Stimulated activated CD4-positive, alpha-beta T cell treated with anti-CD3 and anti-CD28 coated beads, TNF-alpha, amount 100 ng/mL, for 1 hour (primary cell): ENCODE results near the gene PROS1.
"Not testable (repeated sequence)": the region's sequence is repeated elsewhere in the genome, so short reads cannot be mapped to it uniquely, and the experiment has no call there.

Source experiments
- DNase-seq, 3 donors: peaks; one replicate each; pipeline ENCODE4 v3.0.0-alpha.2; 2020; ENCODE audit warnings: low read depth in 3 of 3, low spot score in 1 of 3

The PROS1 gene

DNA sequence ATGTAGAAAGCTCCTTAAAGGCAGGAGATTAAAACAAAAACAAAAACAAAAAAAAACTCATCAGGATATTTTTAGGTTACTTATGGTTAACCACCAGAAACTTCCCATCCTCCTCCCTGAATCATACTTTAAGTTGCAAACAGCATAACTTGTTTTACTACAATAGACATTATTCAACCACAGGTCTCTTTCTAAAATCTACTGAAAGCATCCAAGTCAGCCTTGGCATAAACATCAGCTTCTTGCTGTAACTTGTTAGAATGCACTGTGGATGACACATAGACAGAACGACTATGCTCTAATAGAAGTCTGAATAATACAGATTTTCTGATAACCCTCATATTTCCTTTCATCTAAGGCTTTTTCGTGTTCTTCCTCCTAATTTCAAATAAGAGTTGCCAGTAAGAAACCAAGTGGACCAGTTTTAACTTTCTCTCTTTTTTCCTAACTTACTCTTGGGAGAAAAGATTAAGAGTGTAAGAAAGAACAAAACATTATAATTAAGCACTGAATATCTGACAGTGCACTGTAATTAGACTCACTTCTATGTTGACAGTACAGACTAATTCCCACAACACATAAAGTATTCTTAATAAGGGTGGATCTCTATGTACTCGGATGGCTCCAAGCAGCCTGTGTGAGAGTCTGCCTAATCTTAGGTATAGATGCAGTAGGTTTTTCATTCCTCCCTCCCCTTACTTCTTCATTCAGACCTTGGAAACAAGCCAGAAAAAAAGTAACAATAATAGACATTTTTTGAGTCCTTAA, 95.3 kb downstream of the PROS1 start:
- not testable (repeated sequence) for DNase-seq

DNA sequence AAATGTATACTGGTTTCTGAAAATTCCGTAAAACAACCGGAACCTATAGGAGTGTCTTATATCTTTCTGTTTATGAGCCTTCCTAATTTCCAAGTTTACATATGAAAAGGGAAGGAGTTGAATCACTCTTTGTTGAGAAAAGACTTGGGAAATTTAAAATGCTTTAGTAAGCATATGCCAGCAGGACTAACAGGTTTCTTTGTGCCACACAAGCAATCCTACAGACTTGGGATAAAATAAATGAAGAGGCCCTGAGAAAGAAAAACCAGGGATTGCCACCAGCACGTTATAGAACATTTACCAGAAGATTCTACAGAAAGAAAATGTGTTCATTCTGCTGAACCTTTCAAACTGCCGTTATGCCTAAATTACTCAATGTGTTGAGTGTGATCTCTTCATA, 96.3 kb downstream of the PROS1 start:
- not testable (repeated sequence) for DNase-seq

GRCh38 chr3:93873412-93873811, 100.3 kb downstream of the PROS1 start:
- not testable (repeated sequence) for DNase-seq

GRCh38 chr3:93867425-93867824, 106.3 kb downstream of the PROS1 start:
- DNase-seq: no peak

DNA sequence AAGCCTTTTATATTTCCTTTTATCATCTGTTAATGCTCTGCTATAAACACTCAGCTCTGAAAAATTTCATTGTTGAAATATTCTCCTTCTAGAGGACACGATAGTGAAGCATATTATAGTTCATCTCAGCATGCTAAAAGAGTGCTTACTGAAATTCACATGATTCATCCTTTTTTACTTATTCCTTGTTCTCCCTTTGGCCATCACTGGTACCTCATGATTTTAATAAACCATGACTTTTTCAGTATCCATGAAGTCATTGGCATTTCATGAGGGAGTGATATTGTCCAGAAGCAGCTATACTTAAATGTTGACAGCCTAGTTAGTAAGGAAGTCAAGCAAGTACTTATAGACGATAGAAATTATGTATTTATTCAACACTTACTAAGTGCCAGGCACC, 112.7 kb downstream of the PROS1 start:
- no peak for DNase-seq

DNA sequence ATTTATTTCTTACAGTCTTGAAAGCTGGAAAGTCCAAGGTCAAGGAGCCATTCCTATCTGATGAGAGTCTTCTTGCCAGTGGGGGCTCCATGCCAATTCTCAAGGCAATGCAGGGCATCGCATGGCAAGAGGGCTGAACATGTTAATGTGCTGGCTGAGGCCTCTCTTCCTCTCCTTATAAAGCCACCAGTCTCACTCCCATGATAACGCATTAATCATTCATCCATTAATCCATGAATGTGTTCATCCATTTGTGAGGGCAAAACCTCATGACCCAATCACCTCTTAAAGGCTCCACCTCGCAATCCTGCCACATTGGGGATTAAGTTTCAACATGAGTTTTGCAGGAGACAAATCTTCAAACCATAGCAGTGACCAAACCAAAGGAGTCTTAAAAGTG, 118.3 kb downstream of the PROS1 start:
- no peak for DNase-seq

DNA sequence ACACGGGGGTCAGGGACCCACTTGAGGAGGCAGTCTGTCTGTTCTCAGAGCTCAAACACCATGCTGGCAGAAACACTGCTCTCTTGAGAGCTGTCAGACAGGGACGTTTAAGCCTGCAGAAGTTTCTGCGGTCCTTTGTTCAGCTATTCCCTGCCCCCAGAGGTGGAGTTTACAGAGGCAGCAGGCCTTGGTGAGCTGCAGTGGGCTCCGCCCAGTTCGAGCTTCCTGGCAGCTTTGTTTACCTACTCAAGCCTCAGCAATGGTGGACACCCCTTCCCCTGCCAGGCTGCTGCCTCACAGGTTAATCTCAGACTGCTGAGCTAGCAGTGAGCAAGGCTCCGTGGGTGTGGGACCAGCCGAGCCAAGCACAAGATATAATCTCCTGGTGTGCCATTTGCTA, 121.5 kb downstream of the PROS1 start:
- DNase-seq: not testable (repeated sequence)

DNA sequence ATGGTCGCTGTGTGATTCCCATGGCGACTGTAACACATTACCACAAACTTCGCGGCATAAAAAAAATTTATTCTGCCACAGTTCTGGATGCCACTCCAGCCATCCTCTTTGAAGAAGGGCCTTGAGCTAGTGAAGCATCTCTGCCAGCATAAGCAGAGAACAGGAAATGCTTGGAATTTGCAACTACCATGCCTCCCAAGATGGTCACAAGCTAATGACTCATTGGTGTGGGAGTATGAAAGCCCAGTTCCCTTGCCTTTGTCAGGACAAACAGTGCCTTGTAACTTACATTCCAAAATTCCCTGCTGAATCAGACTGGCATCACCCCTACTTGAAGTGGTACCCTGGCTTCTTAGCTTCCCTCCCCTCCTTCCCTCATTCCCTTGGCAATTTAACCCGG, 129.7 kb downstream of the PROS1 start:
- no peak for DNase-seq

DNA sequence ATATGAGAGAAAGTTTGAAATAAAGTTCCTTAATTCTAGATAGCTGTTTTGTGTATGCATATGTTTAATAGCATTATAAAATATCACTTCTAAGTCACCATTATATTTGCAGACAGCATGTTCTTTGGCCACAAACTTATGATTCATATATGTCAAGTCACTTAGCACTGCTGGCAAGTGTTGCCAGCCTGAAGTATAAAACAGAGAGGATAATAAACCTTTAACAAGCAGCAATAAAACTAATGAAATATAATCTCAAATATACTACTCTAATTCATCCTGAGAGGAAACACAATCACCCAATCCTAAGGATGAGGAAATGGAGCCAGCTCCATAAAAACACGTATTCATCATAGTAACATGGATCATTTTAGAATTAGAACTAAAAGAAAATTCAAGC, 134.5 kb downstream of the PROS1 start:
- not testable (repeated sequence) for DNase-seq
